Right atrium auricular region (tissue), 2 donors: ENCODE results near the gene KIAA0040. TPM values are rescaled to one million over a fixed set of nuclear protein-coding genes. Genes with fewer than 3 reads are reported as not detected.

Experiments used
- DNase-seq: peaks from one replicate; pipeline ENCODE4 v3.0.0-alpha.2; 2019; ENCODE audit warnings: low spot score
- H3K27ac ChIP-seq, 2 donors: fragments of 200-600 bp; sonication (generic); 1 replicate in 1 of 2; 2 replicates in 1 of 2; pipeline ENCODE4 v1.5.1; 2016 to 2019
- H3K27me3 ChIP-seq, 2 donors: fragments of 200-600 bp; sonication (generic); one replicate each; pipeline versions ENCODE4 v1.5.1 to v1.6.0; 2017 to 2019
- H3K36me3 ChIP-seq: fragments of 200-600 bp; sonication (generic); one replicate; pipeline ENCODE4 v1.5.1; 2016
- H3K4me1 ChIP-seq, 2 donors: fragments of 200-600 bp; sonication (generic); one replicate each; pipeline versions ENCODE4 v1.5.1 to v1.6.0; 2017 to 2019
- H3K4me3 ChIP-seq, 2 donors: fragments of 200-600 bp; sonication (generic); 1 replicate in 1 of 2; 2 replicates in 1 of 2; pipeline ENCODE4 v1.5.1; 2017 to 2019; ENCODE audit warnings: mild to moderate bottlenecking in 1 of 2, moderate library complexity in 1 of 2
- H3K9me3 ChIP-seq, 2 donors: fragments of 200-600 bp; sonication (generic); one replicate each; pipeline ENCODE4 v1.5.1; 2019
- CTCF ChIP-seq, 2 donors: fragments of 200-600 bp; sonication (generic); IDR thresholded peaks; one replicate each; pipeline ENCODE4 v1.5.1; 2019; ENCODE audit warnings: antibody characterized with exemption in 2 of 2
- total RNA-seq, 2 donors: library from RNA; depleted of rRNA; stranded (reverse); fragments of >200 nt; gene quantifications; one replicate each; pipeline ENCODE4 v1.1.0, GENCODE V29; 2016

Gene KIAA0040
- total RNA-seq, 2 donors from 2014 or later = 11.9 to 37.3 TPM

- no peak overlapping the region for H3K4me3 ChIP-seq
- no peaks in the 10 kb centered on the region for H3K4me1 ChIP-seq
- peaks cover 0 to 7% of the 10 kb centered on the region in 2 donors for H3K9me3 ChIP-seq
- no peaks in the 10 kb centered on the region for H3K27me3 ChIP-seq
- TF ChIP-seq CTCF (IDR thresholded peaks at IDR 0.05) = no peak
- no peak for DNase-seq
- H3K36me3 ChIP-seq = no peaks in the 10 kb centered on the region
- H3K27ac ChIP-seq = no peak overlapping the region
Observed at GRCh38 chr1:175208773-175209492, 16.4 kb upstream of the KIAA0040 start.

- Histone ChIP-seq H3K27ac (no peak overlapping the region), H3K4me3 (no peak overlapping the region), H3K36me3 (no peaks in the 10 kb centered on the region), H3K9me3 (no peaks in the 10 kb centered on the region), H3K27me3 (no peaks in the 10 kb centered on the region), H3K4me1 (no peaks in the 10 kb centered on the region)
- no peak for DNase-seq
- TF ChIP-seq CTCF (IDR thresholded peaks at IDR 0.05) = no peak
Observed at GRCh38 chr1:175207971-175208370, 15.4 kb upstream of the KIAA0040 start.

- Histone ChIP-seq H3K9me3 (no peaks in the 10 kb centered on the region), H3K36me3 (no peaks in the 10 kb centered on the region), H3K4me3 (no peak overlapping the region), H3K27me3 (no peaks in the 10 kb centered on the region), H3K27ac (no peak overlapping the region), H3K4me1 (no peaks in the 10 kb centered on the region)
- no peak for TF ChIP-seq CTCF (IDR thresholded peaks at IDR 0.05)
- no peak for DNase-seq
Observed at GRCh38 chr1:175206687-175207086, 14.1 kb upstream of the KIAA0040 start.

GRCh38 chr1:175204330-175204729 lies 11.8 kb upstream of the KIAA0040 start:
- no peak overlapping the region for H3K27ac ChIP-seq
- DNase-seq = no peak
- no peaks in the 10 kb centered on the region for H3K9me3 ChIP-seq
- no peaks in the 10 kb centered on the region for H3K27me3 ChIP-seq
- no peak overlapping the region for H3K4me3 ChIP-seq
- no peaks in the 10 kb centered on the region for H3K36me3 ChIP-seq
- TF ChIP-seq CTCF (IDR thresholded peaks at IDR 0.05) = no peak
- H3K4me1 ChIP-seq = peaks cover 0 to 17% of the 10 kb centered on the region in 2 donors

- no peak overlapping the region for H3K4me3 ChIP-seq
- no peak for TF ChIP-seq CTCF (IDR thresholded peaks at IDR 0.05)
- no peak overlapping the region for H3K27ac ChIP-seq
Observed at GRCh38 chr1:175203570-175204068, 11.0 kb upstream of the KIAA0040 start.

More at GRCh38 chr1:175203570-175204068, 11.0 kb upstream of the KIAA0040 start:
- DNase-seq = no peak
- H3K27me3 ChIP-seq = no peaks in the 10 kb centered on the region
- H3K4me1 ChIP-seq = peaks cover 0 to 17% of the 10 kb centered on the region in 2 donors
- no peaks in the 10 kb centered on the region for H3K36me3 ChIP-seq
- no peaks in the 10 kb centered on the region for H3K9me3 ChIP-seq
